A673 (cell line): Measurements from ENCODE around the gene ETNK1.

Experiments
- EZH2 ChIP-seq: fragments of 200-600 bp; sonication (generic); IDR thresholded peaks from 2 replicates; pipeline ENCODE4 v1.6.1; 2017; ENCODE audit warnings: borderline replicate concordance, low read depth, mild to moderate bottlenecking, mixed read lengths, antibody characterized with exemption, low read length; ENCODE audit not compliant: poor library complexity, severe bottlenecking
- TF ChIP-seq, protein P1 (sequence below): fragments of 300-800, 200-600 bp; sonication (generic); conservative IDR thresholded peaks from 2 replicates; pipeline ENCODE4 v1.5.1; 2017; ENCODE audit warnings: low read depth, mild to moderate bottlenecking, antibody characterized with exemption, low read length, moderate library complexity, mixed read lengths

DNA sequence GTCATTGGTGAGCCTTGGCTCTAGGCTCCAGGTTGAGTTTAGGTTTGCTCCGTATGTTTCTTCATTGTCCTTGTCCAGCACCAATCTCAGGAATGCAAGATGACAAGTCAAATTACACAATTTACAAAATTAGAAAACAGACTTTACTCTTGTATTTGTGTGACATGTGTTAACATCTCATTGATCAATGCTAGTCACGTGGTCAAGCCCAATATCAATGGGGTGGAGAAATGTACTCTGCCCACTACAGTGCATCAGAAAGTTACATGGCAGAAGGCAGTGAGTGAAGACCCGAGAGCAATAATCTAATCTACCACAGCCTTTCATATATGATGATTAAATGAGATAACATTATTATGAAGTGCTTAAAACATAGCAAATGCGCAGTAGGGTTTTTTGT, 94.8 kb downstream of the ETNK1 start:
- TF ChIP-seq, protein P1, sequence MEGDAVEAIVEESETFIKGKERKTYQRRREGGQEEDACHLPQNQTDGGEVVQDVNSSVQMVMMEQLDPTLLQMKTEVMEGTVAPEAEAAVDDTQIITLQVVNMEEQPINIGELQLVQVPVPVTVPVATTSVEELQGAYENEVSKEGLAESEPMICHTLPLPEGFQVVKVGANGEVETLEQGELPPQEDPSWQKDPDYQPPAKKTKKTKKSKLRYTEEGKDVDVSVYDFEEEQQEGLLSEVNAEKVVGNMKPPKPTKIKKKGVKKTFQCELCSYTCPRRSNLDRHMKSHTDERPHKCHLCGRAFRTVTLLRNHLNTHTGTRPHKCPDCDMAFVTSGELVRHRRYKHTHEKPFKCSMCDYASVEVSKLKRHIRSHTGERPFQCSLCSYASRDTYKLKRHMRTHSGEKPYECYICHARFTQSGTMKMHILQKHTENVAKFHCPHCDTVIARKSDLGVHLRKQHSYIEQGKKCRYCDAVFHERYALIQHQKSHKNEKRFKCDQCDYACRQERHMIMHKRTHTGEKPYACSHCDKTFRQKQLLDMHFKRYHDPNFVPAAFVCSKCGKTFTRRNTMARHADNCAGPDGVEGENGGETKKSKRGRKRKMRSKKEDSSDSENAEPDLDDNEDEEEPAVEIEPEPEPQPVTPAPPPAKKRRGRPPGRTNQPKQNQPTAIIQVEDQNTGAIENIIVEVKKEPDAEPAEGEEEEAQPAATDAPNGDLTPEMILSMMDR = no peak
- TF ChIP-seq EZH2 = no peak
